ENCODE data around the gene NCS1.

The NCS1 gene

DNA sequence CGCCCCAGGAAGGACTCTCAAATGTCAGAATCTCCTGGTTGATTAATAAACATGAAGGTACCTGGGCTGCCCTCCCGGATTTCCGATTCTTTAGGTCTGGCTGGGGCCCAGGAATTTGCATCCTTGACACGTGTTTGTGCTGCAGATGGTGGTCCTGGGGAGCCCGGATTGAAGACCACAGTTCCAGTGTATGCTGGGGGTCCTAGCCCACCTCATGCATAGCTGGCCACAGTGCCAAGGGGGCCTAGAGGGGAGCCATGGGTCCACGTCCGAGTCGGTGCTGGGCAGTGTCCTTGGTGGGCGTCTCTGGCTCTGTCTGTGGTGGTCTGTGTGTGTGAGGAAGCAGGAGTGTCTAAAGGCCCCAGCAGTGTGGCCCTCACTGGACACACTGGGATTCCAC is 3.2 kb downstream of the NCS1 start:
- no peak for DNase-seq (ENCODE audit: low read depth, low spot score)

GRCh38 chr9:130176760-130177159 is 4.6 kb downstream of the NCS1 start:
- DNase-seq (ENCODE audit: low read depth, low spot score) = no peak

DNA sequence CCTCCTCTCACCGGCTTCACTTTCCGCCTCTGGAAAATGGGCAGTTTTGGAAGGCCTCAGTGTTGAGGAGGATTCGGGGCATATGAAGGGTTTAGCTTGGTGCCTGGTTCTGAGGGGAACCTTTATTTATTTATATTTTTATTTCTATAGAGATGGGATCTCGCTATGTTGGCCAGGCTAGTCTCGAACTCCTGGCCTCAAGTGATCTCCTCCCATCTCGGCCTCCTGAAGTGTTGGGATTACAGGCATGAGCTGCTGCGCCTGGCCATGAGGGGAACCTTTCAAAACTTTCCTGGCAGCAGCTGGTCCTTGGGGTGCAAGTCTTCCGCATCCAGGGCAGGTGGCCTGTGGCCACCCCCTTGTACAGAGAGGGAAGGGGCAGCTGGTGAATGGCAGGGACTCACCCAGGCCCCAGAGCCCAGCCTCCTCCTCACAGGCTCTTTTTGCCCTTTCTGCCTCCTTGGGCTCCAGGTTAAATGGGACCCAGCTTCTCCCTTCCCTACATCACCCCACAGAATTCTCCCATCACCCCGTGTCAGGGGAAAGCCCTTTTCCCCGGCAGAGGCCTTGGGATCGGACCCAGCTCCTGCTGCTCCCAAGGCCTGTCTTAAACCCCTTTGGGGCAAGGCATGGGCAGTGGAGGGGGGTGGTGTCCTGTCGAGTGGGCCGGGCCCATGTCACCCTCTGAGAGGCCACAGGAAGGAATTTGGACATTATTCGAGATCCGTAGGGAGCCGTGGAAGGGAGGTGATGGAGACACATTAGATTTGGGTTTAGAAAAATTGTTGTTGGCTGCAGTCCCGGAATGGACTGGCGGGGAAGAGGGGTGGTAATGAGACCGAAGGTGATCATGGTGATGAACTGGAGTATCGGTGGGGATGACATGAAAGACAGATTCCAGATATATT is 5.9 kb downstream of the NCS1 start:
- DNase-seq (ENCODE audit: low read depth, low spot score) = peak; percentile 73

DNA sequence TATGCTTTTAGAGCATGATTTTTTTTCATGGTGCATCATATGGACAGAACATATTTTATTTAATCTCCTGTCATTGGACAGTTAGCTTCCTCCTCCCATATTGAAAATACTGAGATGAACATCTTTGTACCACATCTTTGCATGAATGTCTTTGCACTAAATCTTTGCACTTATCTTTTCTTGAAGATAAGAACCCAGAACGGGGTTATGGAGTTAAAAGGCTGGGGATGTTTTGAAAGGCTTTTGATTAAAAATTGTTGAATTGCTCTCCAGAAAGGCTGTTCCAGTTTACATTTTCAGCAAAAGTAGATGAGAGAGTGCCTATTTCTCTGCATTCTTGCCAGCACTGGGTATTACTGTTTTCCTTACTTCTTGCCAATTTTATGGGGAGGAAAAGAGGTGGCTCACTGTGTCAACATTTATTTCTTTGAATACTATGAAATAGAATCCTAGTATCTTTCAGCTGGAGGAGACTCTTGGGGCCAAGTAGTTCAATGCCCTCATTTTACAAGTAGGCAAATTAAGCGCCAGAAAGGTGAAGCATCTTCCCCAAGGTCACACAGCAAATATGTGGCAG is 7.2 kb downstream of the NCS1 start:
- no peak for DNase-seq (ENCODE audit: low read depth, low spot score)

DNA sequence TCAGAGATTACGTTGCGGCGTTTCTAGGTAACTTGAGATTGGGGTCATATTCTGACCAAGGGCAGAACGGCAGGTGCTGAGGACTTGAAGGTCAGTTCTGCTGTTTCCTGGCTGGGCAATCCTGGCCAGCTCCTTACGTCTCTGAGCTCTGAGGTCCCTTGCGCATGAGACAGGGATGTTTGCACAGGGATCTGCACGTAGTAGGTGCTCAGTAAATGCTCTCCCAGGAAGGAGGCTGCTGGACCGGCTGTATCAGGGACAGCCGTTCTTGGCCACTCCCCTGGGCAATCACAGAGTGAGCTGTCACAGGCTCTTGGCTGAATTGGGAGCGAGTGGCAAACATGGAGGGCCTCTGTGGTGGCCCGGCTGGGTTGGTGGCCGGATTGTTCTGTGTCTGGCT is 8.3 kb downstream of the NCS1 start:
- DNase-seq (ENCODE audit: low read depth, low spot score) = no peak

GRCh38 chr9:130181678-130182380 is 9.6 kb downstream of the NCS1 start:
- DNase-seq (ENCODE audit: low read depth, low spot score) = no peak

DNA sequence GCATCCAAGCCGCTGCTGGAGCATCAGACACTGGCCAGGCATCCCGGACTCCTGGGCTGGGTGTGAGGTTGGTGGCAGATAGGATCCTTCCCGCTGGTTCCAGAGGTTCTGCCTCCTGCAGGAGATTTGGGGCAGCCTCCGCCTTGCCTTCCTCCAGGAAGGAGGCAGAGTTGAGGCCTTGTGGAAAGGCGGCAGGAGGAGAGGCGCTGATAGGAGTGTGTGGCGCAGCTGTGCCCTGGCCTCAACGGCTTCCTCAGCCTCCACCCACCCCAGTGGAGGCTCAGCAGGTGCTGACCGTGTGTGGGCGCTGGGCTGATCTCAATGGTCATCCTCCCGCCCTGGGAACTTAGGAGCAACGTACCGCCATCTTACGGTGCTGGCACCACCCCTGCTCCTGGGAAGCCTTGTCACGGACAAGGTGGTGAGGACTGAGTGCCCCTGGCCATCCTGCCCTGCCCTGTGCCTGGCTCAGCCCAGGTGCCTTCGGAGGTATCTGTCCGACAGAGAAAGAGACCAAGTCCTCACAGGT is 10.2 kb downstream of the NCS1 start:
- DNase-seq (ENCODE audit: low read depth, low spot score) = no peak

GRCh38 chr9:130183133-130183762 is 11.0 kb downstream of the NCS1 start:
- DNase-seq (ENCODE audit: low read depth, low spot score) = peak; percentile 93

DNA sequence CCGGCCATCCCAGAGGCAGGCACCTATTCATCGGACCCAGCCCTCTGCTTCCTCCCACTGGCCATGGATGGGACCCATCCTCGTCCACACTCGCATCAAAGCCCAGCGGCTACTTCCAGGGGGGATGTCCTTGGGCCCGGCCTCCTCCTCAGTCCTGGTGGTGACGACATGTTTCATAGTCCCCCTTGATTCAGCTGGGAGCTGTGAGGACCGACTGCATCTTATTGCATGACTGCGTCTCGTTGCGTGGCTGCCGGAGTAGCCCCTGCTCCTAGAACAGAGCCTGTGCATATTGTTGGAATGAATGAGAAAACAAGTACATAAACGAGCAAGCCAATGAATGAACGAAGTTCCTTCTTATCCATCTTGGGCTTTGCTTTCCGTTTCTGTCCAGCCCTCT is 12.8 kb downstream of the NCS1 start:
- DNase-seq (ENCODE audit: low read depth, low spot score) = no peak

GRCh38 chr9:130185490-130186031 is 13.4 kb downstream of the NCS1 start:
- DNase-seq (ENCODE audit: low read depth, low spot score) = peak; percentile 63

GRCh38 chr9:130186051-130186450 is 13.8 kb downstream of the NCS1 start:
- DNase-seq (ENCODE audit: low read depth, low spot score) = no peak

- DNase-seq (ENCODE audit: low read depth, low spot score) = peak; percentile 78
These were observed 14.8 kb downstream of the NCS1 start for GRCh38 chr9:130186839-130187522.

GRCh38 chr9:130187523-130187846 is 15.3 kb downstream of the NCS1 start:
- no peak for DNase-seq (ENCODE audit: low read depth, low spot score)

- DNase-seq (ENCODE audit: low read depth, low spot score) = no peak
These were observed 16.8 kb downstream of the NCS1 start for GRCh38 chr9:130188860-130189481.

- peak; percentile 71 for DNase-seq (ENCODE audit: low read depth, low spot score)
These were observed 17.6 kb downstream of the NCS1 start for GRCh38 chr9:130189840-130190239.

DNA sequence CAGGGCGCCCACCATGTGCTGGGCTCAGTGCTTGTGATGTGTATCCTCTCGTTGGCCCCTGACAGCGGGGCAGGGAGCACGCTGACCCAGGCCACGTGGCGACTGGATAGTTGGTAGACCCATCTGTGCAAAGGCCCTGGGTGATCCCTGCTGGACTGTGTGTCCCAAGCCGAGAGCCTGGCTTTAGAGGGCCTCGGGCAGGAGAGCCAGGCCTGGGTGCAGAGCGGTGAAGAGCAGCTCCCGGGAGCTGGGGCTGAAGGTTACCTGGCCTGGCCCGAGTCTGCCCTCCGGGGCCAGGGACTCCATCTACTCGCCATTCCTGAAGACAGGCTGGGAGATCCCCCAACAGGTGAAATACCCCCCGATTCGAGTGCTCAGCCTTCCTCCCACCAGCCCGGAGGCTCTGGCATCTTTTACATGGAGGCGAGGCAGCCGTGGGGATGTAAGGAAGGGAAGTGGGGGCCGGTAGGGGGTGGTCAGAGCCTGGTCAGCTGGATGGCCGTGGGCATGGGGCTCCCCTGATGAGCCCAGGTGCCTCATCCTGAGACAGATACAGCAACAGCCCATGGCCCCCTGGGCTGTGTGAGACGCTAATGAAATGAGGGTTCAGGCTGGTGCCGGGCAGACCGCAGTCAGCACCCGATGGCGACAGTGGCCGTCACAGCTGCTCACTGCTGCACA is 19.0 kb downstream of the NCS1 start:
- no peak for DNase-seq (ENCODE audit: low read depth, low spot score)

- no peak for DNase-seq (ENCODE audit: low read depth, low spot score)
These were observed 19.5 kb downstream of the NCS1 start for GRCh38 chr9:130191749-130192120.

DNA sequence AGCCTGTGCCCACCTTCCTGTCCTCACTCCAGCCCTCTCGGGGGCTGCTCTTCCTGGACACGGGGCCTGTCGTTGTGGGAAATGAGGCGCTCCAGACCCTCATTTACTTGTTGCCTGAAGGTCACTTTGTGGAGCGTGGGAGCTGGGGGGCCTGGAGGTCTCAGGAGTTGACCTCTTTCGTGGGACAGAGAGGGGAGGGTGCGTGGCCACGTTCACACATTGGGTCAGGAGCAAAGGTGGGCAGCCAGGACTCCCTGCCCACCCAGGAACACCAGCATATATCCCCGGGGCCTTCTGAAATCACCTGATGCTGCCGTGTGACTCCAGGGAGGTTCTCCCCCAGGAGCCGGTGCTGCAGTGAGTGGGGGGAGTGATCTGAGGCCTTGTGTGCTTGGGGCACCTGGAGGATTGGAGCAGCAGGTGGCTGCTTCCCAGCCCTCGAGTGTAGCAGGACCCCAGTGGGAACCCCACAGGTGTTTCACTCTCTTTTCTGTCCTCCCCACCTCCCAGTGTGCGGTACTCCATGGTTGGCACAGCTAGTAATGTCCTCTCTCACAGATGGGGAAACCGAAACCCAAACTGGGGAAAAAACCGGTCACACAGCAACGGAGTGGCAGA is 20.3 kb downstream of the NCS1 start:
- DNase-seq (ENCODE audit: low read depth, low spot score) = no peak

- no peak for DNase-seq (ENCODE audit: low read depth, low spot score)
These were observed 20.9 kb downstream of the NCS1 start for GRCh38 chr9:130193103-130193502.
